DMS79 (cell line): ENCODE measurements around the gene KCNA2.

ENCODE experiments used
- DNase-seq: peaks from one replicate; lab custom pipeline; 2025; lab: John Stamatoyannopoulos, UW

KCNA2 gene

GRCh38 chr1:110605901-110606656, at the start of gene KCNA2:
KCNA2 (minus strand) TSS chr1:110606358; CDS start chr1:110604782, 1,576 bp downstream.
- DNase-seq: no peak

- DNase-seq: no peak
These were observed 44.5 kb upstream of the KCNA2 start for GRCh38 chr1:110650609-110651008.

DNA sequence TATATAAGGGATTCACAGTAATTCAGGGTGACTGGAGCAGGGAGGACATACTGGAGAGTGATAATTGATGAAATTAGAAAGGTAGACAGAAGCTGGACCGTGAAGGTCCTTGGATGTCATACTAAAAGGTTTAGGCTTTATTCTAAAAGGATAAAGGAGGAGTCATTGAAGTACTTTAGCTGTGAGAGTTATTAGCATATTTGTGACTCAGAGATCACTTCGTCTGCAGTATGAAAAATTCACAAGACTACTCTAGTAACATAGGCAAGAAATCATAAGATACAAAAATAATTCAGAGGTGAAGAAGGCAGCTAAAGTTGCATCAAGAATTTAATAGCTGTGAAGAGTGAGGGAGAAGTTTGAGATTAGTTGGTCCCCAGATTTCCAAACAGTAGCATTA, 42.3 kb upstream of the KCNA2 start:
- DNase-seq: no peak

DNA sequence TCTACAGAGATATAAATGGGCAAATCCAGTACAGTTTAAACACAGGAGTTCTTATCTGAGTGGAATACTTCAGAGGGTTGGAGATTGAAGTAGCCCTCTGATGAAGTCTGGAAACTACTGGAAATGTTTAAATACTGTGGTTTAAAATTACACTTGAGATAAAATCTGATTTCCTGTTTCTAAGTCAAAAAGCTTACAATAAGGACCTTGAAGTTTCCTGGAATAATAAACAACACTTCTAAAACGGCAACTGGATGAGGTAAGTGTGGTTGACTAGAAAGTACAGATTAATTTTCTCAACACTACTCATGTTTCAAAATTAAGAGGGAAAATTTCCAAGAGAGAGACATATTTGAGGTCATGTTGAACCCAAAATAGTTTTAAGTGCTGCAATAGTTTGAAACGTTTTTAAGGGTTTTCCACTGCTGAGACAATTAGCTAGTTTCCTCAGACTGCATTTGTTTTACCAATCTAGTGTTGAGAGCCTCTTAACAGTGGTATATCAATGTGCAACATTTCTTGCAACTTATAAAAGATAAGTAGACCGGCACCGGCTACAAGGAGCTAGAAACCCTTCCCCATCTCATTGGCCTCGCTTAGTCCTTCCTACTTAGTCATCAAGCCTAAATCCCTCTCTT, 41.2 kb upstream of the KCNA2 start:
- DNase-seq: no peak

- DNase-seq: no peak
These were observed 39.9 kb upstream of the KCNA2 start for GRCh38 chr1:110645821-110646735.

GRCh38 chr1:110645211-110645610, 39.1 kb upstream of the KCNA2 start:
- no peak for DNase-seq

DNA sequence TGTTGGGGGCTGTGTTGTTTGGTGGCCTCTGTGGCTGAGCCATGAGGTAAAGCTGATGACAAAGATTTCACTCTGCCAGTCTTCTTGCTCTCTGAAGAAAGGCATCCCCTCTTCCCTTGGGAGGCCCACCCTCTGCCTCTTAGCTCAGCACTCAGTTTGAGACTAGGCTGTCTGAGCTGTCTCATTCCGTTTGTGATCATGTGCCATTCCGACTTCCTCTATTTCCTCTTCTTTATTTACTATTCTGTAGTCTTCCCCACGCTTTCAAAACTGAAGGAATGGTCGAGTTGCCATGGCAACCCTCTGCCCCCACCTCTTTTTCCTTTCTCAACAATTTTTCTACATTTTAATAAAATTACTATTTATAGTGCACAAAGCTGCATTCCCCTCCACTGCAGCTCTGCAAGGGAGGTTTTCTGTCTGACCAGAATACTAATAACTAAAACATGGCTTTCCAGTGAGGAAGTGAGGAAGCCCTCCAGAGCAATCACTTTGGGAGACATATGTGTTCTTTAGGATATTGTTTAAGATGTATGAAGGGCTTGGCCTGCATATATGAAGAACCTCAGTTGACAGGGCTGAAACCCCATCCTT, 37.8 kb upstream of the KCNA2 start:
- no peak for DNase-seq

DNA sequence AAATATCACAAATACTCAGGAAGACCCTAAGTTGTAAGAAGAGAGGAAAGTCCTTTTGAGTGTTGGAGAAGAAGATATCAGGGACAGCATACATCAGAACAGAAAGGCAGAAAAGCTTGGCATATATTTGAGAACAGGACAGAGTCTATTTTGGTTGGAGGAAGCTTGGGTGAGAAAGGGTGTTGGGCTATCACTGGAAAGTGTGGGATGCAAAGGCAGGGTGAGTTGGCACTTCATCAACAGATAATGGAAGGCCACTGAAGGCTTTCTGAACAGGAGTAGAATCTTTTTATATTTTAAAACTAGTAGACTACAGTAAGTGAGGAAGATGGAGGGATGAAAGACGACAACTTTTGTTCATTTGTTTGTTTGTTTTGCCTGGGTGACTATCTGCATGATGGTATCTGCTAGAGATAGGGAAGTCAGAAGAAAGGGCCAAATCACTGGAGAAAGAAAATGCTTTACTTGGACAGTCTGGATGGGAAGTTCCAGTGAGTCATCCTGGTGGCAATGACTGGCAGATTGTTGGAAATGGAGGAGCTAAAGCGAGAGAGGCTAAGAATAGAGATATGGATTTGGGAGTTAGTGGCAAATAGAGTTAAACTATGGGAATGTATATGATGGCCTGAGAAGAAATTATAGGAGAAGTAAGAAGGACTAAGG, 33.7 kb upstream of the KCNA2 start:
- DNase-seq: no peak

DNA sequence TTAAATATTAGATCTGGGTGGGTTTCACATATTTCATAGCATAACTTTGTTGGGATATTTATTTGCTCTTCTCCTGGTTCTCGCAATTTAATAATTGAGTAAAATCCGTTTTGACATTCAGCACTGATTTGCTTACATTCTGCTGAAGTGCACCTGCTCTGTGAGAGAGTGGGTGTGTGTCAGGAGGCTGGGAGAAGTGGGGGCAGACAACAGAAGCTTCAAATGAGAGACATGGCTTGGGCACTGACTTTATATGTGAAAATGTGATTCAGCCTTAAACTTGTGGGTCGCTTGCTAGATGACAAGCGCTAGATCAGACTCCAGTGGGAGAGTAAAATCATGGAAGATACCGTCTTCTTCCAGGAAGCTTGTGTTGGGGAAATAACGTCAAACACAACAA, 32.4 kb upstream of the KCNA2 start:
- DNase-seq: no peak

DNA sequence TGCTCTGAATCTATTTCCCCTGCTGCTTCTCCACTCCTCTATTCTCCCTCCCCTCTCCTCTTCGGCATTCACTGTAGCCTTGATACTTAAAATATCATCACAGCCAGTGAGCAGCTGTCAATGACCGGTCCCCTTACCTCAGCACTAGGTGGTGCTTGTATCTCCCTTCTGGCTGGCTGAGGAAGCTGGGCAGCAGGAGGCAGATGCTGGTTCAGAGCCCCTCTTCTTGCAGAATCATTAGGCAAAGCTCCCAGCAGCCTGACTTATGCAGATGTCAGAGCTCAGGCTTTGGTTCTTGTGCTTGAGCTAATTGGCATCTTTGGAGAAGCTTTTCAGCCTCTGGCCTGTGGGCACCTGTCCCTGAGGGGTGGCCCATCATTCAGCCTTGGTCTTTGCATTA, 31.9 kb upstream of the KCNA2 start:
- DNase-seq: no peak

GRCh38 chr1:110637475-110637874, 31.3 kb upstream of the KCNA2 start:
- DNase-seq: no peak

- DNase-seq: no peak
These were observed 30.2 kb upstream of the KCNA2 start for GRCh38 chr1:110636149-110636935.

DNA sequence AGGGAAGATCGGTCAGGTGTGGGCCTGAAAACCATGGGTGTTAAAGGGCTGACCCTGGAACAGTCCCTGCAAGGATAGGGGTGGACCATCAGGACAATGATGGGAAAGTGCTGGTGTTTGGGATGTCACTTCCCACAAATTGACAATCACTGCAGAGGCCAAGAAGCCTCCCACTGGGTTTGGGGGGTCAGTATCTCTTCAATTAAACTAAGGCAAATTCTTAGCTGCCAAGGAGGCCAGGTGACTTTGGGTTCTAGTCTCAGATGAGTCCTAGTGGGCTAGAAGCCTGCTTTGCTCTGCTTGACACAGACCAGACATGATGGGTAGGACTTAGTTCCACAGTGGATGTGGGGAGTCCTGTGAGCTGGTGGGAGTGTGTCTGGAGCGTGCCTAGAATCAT, 29.3 kb upstream of the KCNA2 start:
- no peak for DNase-seq

GRCh38 chr1:110634455-110635311, 28.5 kb upstream of the KCNA2 start:
- DNase-seq: no peak

- no peak for DNase-seq
These were observed 27.9 kb upstream of the KCNA2 start for GRCh38 chr1:110634086-110634454.

DNA sequence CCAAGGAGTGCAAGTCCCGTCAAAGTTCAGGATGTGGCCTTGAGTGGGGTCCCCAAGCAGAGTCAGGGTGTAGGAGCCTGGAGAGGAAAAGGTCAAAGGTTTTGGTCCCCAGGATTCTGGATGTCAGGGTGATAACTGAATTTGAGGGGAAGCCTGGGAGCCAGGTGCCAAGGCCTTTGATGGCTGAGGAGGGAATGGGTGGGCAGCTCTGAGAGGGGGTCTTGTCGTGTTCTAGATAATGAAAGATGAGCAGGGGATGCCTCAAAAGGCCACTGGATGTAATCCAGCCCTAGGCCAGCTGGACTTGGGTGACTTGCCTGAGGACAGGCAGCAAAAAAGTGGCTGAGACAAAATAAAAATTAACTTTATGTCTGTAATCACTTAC, 27.5 kb upstream of the KCNA2 start:
- DNase-seq: no peak

GRCh38 chr1:110631836-110632620, 25.9 kb upstream of the KCNA2 start:
- DNase-seq: no peak

DNA sequence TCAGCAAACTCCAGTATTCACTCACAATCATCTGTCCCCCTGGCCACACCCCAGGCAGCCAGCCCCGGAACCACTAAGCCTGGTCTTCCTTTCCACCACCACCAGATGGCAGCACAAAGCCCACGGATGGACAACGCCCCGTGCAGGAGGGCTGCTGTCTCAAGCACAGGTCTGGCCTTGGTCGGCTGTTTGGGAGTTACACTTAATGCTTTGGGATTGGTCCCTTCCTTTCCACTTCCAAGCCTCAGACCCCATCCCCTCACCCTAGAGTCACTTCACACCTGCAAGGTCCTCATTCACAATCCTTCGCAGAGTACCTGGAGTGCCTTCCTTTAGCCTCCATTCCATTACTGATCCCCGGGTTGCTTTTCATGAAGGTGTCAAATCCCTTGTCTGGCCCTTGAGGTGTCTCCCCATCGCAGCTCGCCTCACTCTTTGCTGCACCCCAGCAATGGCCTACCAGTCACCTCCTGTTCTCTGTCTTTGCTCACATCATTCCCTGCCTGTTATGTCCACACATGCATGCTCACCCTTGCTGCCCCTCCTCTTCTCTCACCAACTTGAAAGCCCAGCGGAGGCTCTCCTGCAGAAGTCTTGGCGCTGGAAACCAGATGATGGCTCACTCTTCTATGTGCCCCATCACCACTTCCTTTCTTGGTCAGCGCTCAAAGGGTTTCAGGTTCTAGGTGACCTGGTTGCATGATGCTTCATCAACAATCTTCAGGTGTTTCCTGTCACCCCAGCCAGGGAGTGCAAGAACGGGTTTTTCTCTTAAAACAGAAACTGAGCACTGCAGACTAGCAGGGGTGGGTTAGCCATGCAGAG, 24.9 kb upstream of the KCNA2 start:
- no peak for DNase-seq
